ENCODE data around the gene MS4A4E.
"Not testable (repeated sequence)": the region's sequence is repeated elsewhere in the genome, so short reads cannot be mapped to it uniquely, and the experiment has no call there.

DNA sequence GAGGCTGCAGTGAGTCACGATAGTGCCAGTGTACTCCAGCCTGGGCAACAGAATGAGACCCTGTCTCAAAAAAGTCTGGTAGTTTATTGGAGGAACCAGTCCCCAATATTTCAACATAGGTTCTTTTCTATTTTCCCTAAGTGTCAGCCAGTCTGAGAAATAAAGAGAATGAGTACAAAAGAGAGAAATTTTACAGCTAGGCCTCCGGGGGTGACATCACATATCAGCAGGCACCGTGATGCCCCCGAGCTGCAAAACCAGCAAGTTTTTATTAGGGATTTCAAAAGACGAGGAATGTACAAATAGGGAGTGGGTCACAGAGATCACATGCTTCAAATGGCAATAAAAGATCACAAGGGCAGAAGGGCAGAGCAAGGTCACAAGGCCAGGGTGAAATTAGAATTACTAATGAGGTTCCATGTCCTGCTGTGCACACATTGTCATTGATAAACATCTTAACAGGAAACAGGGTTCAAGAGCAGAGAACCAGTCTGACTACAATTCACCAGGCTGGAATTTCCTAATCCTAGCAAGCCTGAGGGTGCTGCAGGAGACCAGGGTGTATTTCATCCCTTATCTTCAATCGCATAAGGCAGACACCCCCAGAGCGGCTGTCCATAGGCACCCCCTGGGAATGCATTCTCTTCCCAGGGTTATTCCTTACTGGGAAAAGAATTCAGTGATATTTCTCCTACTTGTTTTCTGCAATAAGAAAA lies 42.6 kb upstream of the MS4A4E start:
- TF ChIP-seq, protein P1, sequence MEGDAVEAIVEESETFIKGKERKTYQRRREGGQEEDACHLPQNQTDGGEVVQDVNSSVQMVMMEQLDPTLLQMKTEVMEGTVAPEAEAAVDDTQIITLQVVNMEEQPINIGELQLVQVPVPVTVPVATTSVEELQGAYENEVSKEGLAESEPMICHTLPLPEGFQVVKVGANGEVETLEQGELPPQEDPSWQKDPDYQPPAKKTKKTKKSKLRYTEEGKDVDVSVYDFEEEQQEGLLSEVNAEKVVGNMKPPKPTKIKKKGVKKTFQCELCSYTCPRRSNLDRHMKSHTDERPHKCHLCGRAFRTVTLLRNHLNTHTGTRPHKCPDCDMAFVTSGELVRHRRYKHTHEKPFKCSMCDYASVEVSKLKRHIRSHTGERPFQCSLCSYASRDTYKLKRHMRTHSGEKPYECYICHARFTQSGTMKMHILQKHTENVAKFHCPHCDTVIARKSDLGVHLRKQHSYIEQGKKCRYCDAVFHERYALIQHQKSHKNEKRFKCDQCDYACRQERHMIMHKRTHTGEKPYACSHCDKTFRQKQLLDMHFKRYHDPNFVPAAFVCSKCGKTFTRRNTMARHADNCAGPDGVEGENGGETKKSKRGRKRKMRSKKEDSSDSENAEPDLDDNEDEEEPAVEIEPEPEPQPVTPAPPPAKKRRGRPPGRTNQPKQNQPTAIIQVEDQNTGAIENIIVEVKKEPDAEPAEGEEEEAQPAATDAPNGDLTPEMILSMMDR (IDR thresholded peaks at IDR 0.05; ENCODE audit: insufficient read depth, low read length, poor library complexity, severe bottlenecking), result not testable (repeated sequence)
- TF ChIP-seq EZH2phosphoT487 (conservative IDR thresholded peaks at IDR 0.05; ENCODE audit: low read length), result not testable (repeated sequence)

All from SU-DHL-6 (cell line).